T-helper 1 cell treated with Interleukin-12 subunit alpha and Interleukin-12 subunit beta and Interleukin-4 antibody, amounts not matched to agents 30 ng/mL and 1 ng/mL, for 36 hours (primary cell): Measurements from ENCODE around the gene HOMER2. TPM values are rescaled to one million over a fixed set of nuclear protein-coding genes. Genes with fewer than 3 reads are reported as not detected.

Experiments used
- intact Hi-C: fragments of 100-400 bp; cut with micrococcal nuclease; formaldehyde crosslinking; loops from one replicate; pipeline ENCODE4 v1.15.1; 2024
- total RNA-seq: library from RNA; stranded (reverse); gene quantifications from 2 replicates; pipeline ENCODE4 v1.2.3, GENCODE V29; 2022

HOMER2 gene
- 17.5 and 20.0 TPM in 2 replicates for total RNA-seq

GRCh38 chr15:82952158-82953081, at the start of gene HOMER2:
TSS of gene HOMER2 (minus strand) at chr15:82952720. CDS start at chr15:82952535, 185 bp downstream.
- intact Hi-C loops = no loop called here

- intact Hi-C loops = loop anchor here (1.0 to 2.0 kb wide), 9 partner anchors 11 to 470 kb away; partner anchors contain the start of genes C15orf40, RAMAC and RPS17
Measured at GRCh38 chr15:83000672-83001031, 48.1 kb upstream of the HOMER2 start.

- intact Hi-C loops = loop anchor here (1.0 to 2.0 kb wide), 9 partner anchors 11 to 469 kb away; partner anchors contain the start of genes C15orf40, RAMAC and RPS17
Measured at GRCh38 chr15:82999905-83000671, 47.6 kb upstream of the HOMER2 start.

- intact Hi-C loops = no loop called here
Measured at GRCh38 chr15:82999426-82999825, 46.9 kb upstream of the HOMER2 start.

GRCh38 chr15:82995938-82996337, 43.4 kb upstream of the HOMER2 start:
- intact Hi-C loops = no loop called here

GRCh38 chr15:82995076-82995475, 42.6 kb upstream of the HOMER2 start:
- intact Hi-C loops = no loop called here

GRCh38 chr15:82993144-82993543, 40.6 kb upstream of the HOMER2 start:
- intact Hi-C loops = no loop called here

- intact Hi-C loops = no loop called here
Measured at GRCh38 chr15:82992436-82992998, 40.0 kb upstream of the HOMER2 start.

- intact Hi-C loops = loop anchor here (1.0 to 5.0 kb wide), 11 partner anchors 14 to 724 kb away; partner anchors contain the start of genes AP3B2, C15orf40, EFL1 and RPS17
Measured at GRCh38 chr15:82986442-82986780, 33.9 kb upstream of the HOMER2 start.

- intact Hi-C loops = loop anchor here (1.0 to 5.0 kb wide), 12 partner anchors 14 to 724 kb away; partner anchors contain the start of genes AP3B2, C15orf40, EFL1 and RPS17
Measured at GRCh38 chr15:82985688-82986441, 33.3 kb upstream of the HOMER2 start, which contains the start of gene RAMAC. TSS of gene RAMAC (plus strand) at chr15:82986210. CDS start at chr15:82989019, 2,809 bp downstream.

GRCh38 chr15:82980981-82981380, 28.5 kb upstream of the HOMER2 start:
- intact Hi-C loops = no loop called here

- intact Hi-C loops = no loop called here
Measured at GRCh38 chr15:82979726-82980125, 27.2 kb upstream of the HOMER2 start.

- intact Hi-C loops = no loop called here
Measured at GRCh38 chr15:82978438-82978837, 25.9 kb upstream of the HOMER2 start.

- intact Hi-C loops = no loop called here
Measured at GRCh38 chr15:82977076-82977475, 24.6 kb upstream of the HOMER2 start.

- intact Hi-C loops = no loop called here
Measured at GRCh38 chr15:82972990-82973389, 20.5 kb upstream of the HOMER2 start.

GRCh38 chr15:82971218-82971984, 18.9 kb upstream of the HOMER2 start:
- intact Hi-C loops = no loop called here

- intact Hi-C loops = no loop called here
Measured at GRCh38 chr15:82970696-82971095, 18.2 kb upstream of the HOMER2 start.

- intact Hi-C loops = no loop called here
Measured at GRCh38 chr15:82970078-82970686, 17.7 kb upstream of the HOMER2 start.

- intact Hi-C loops = no loop called here
Measured at GRCh38 chr15:82969353-82969752, 16.8 kb upstream of the HOMER2 start.

- intact Hi-C loops = no loop called here
Measured at GRCh38 chr15:82968066-82968465, 15.5 kb upstream of the HOMER2 start.
